ENCODE measurements around the gene OGT. TPM values are rescaled to one million over a fixed set of nuclear protein-coding genes. Genes with fewer than 3 reads are reported as not detected.
"Not testable (repeated sequence)": the region's sequence is repeated elsewhere in the genome, so short reads cannot be mapped to it uniquely, and the experiment has no call there.

Gene OGT
- total and polyA plus RNA-seq, 10 of the 15 experiments (the other 5 are each of a cell fraction or from before 2014, with no cell fraction given): 38.2 to 671 (median 107) TPM

DNA sequence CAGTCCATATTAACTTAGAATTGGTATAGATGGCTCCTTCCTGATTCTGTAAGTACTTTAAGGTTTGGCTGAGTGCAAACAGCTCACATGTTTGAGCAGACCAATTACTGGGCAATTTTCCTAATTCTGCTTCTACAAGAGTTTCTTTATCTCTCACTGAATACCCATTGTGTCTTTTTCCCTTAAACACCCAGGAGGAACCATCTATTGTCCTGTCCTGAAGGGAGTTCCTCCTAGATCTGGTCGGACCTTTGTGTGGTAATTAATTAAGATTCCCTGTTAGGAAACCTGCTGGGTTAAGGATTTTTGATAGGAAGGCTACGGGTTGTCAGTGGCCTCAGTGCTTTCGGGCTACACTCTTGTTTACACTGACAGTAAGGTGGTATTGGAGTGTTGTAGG, 36.9 kb upstream of the OGT start:
- H3K79me2 ChIP-seq (ENCODE audit: control insufficient read depth, insufficient read depth, low read length); BruUV-seq (replicated peaks); H4K20me1 ChIP-seq (ENCODE audit: control insufficient read depth, insufficient read depth); in situ Hi-C loops (cut with MboI); ATAC-seq; H3K9me3 ChIP-seq (replicated peaks; ENCODE audit: control insufficient read depth, insufficient read depth, low read length); DNase-seq (ENCODE audit: low read depth, low spot score); H3K36me3 ChIP-seq (ENCODE audit: control insufficient read depth in 2 of 2, insufficient read depth in 2 of 2, low read length in 1 of 2); H3K4me1 ChIP-seq (ENCODE audit: control insufficient read depth, insufficient read depth, low read length); H3K9ac ChIP-seq (ENCODE audit: control insufficient read depth, insufficient read depth, low read length); FAIRE-seq; H3K4me3 ChIP-seq; POLR2A ChIA-PET; H3K27ac ChIP-seq (ENCODE audit: control insufficient read depth, insufficient read depth); H2AFZ ChIP-seq (ENCODE audit: control insufficient read depth, low read depth, low read length); H3K4me2 ChIP-seq (ENCODE audit: control insufficient read depth, insufficient read depth); intact Hi-C loops (cut with micrococcal nuclease; ENCODE audit: unreplicated experiment); CTCF ChIA-PET; H3K27me3 ChIP-seq (replicated peaks in 1 of 2; ENCODE audit: control insufficient read depth in 2 of 2, insufficient read depth in 2 of 2, low read length in 1 of 2): not testable (repeated sequence)
- 54% methylated on average over 3 of the region's 3 CpGs for WGBS (ENCODE audit: insufficient coverage, insufficient replicate concordance, low lambda C conversion rate, missing lambda C conversion rate)
- RAD21 ChIA-PET (ENCODE audit: unreplicated experiment): interaction anchor here (1.0 kb wide), 1 partner anchor 156 kb away, joined by 3 read pairs; no protein-coding TSS in a partner anchor
- SMC1A ChIA-PET (ENCODE audit: uncharacterized antibody, unreplicated experiment): interaction anchor here (1.5 kb wide), 1 partner anchor 46 kb away, joined by 3 read pairs; no protein-coding TSS in a partner anchor

DNA sequence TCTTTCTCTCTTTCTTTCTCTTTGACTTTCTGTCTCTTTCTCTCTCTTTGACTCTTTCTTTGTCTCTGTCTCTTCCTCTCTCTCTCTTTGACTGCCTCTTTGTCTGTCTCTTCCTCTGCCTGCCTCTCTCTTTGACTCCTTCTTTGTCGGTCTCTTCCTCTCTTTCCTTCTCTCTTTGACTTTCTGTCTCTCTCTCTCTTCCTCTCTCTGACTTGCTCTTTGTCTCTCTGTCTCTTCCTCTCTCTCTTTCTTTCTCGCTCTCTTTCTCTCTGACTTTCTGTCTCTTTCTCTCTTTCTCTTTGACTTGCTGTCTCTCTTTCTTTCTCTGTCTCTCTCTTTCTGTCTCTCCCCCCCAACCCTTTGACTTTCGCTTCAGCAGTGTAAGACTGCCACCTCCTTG, 36.4 kb upstream of the OGT start:
- no peaks in the 10 kb centered on the region for H3K79me2 ChIP-seq (ENCODE audit: control insufficient read depth, insufficient read depth, low read length)
- RAD21 ChIA-PET (ENCODE audit: unreplicated experiment): no interaction called here
- no peak for DNase-seq (ENCODE audit: low read depth, low spot score)
- H3K27me3 ChIP-seq (replicated peaks in 1 of 2; ENCODE audit: control insufficient read depth in 2 of 2, insufficient read depth in 2 of 2, low read length in 1 of 2): no peaks in the 10 kb centered on the region
- POLR2A ChIA-PET: no interaction called here
- H2AFZ ChIP-seq (ENCODE audit: control insufficient read depth, low read depth, low read length): no peak overlapping the region
- SMC1A ChIA-PET (ENCODE audit: uncharacterized antibody, unreplicated experiment): no interaction called here
- ATAC-seq: no peak
- in situ Hi-C loops (cut with MboI) (no loop called here), intact Hi-C loops (cut with micrococcal nuclease; ENCODE audit: unreplicated experiment) (no loop called here)
- no peaks in the 10 kb centered on the region for H3K36me3 ChIP-seq (ENCODE audit: control insufficient read depth in 2 of 2, insufficient read depth in 2 of 2, low read length in 1 of 2)
- WGBS (ENCODE audit: insufficient coverage, insufficient replicate concordance, low lambda C conversion rate, missing lambda C conversion rate): 34% methylated on average over 2 of the region's 3 CpGs
- no peaks in the 10 kb centered on the region; the same call in 1 of the 2 replicates for H3K4me1 ChIP-seq (ENCODE audit: control insufficient read depth, insufficient read depth, low read length)
- FAIRE-seq: no peak
- H3K4me2 ChIP-seq (ENCODE audit: control insufficient read depth, insufficient read depth): no peak overlapping the region
- H4K20me1 ChIP-seq (ENCODE audit: control insufficient read depth, insufficient read depth): no peaks in the 10 kb centered on the region
- H3K9ac ChIP-seq (ENCODE audit: control insufficient read depth, insufficient read depth, low read length): no peak overlapping the region
- H3K4me3 ChIP-seq: no peak overlapping the region
- CTCF ChIA-PET: no interaction called here
- no peaks in the 10 kb centered on the region for H3K9me3 ChIP-seq (replicated peaks; ENCODE audit: control insufficient read depth, insufficient read depth, low read length)
- no peak overlapping the region for H3K27ac ChIP-seq (ENCODE audit: control insufficient read depth, insufficient read depth)
- no TSS peak for BruUV-seq (replicated peaks)
- TF ChIP-seq NR2C1 (IDR thresholded peaks at IDR 0.05): no peak
- TF ChIP-seq HDGF (IDR thresholded peaks at IDR 0.05): no peak
- TF ChIP-seq CBX5 (IDR thresholded peaks at IDR 0.05; ENCODE audit: low read depth): no peak
- TF ChIP-seq ZSCAN29 (IDR thresholded peaks at IDR 0.05): no peak
- TF ChIP-seq, protein P1, sequence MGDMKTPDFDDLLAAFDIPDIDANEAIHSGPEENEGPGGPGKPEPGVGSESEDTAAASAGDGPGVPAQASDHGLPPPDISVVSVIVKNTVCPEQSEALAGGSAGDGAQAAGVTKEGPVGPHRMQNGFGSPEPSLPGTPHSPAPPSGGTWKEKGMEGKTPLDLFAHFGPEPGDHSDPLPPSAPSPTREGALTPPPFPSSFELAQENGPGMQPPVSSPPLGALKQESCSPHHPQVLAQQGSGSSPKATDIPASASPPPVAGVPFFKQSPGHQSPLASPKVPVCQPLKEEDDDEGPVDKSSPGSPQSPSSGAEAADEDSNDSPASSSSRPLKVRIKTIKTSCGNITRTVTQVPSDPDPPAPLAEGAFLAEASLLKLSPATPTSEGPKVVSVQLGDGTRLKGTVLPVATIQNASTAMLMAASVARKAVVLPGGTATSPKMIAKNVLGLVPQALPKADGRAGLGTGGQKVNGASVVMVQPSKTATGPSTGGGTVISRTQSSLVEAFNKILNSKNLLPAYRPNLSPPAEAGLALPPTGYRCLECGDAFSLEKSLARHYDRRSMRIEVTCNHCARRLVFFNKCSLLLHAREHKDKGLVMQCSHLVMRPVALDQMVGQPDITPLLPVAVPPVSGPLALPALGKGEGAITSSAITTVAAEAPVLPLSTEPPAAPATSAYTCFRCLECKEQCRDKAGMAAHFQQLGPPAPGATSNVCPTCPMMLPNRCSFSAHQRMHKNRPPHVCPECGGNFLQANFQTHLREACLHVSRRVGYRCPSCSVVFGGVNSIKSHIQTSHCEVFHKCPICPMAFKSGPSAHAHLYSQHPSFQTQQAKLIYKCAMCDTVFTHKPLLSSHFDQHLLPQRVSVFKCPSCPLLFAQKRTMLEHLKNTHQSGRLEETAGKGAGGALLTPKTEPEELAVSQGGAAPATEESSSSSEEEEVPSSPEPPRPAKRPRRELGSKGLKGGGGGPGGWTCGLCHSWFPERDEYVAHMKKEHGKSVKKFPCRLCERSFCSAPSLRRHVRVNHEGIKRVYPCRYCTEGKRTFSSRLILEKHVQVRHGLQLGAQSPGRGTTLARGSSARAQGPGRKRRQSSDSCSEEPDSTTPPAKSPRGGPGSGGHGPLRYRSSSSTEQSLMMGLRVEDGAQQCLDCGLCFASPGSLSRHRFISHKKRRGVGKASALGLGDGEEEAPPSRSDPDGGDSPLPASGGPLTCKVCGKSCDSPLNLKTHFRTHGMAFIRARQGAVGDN (IDR thresholded peaks at IDR 0.05): no peak
- TF ChIP-seq SUZ12 (IDR thresholded peaks at IDR 0.05; ENCODE audit: unreplicated experiment): no peak
- TF ChIP-seq, protein P2, sequence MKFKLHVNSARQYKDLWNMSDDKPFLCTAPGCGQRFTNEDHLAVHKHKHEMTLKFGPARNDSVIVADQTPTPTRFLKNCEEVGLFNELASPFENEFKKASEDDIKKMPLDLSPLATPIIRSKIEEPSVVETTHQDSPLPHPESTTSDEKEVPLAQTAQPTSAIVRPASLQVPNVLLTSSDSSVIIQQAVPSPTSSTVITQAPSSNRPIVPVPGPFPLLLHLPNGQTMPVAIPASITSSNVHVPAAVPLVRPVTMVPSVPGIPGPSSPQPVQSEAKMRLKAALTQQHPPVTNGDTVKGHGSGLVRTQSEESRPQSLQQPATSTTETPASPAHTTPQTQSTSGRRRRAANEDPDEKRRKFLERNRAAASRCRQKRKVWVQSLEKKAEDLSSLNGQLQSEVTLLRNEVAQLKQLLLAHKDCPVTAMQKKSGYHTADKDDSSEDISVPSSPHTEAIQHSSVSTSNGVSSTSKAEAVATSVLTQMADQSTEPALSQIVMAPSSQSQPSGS (IDR thresholded peaks at IDR 0.05; ENCODE audit: low read length): no peak
- TF ChIP-seq ZBTB33 (IDR thresholded peaks at IDR 0.05): no peak
- no peak for TF ChIP-seq RELB (IDR thresholded peaks at IDR 0.05; ENCODE audit: low read depth)

Data from GM12878 (cell line).